H9 (cell line): ENCODE measurements around the gene LSM8. TPM values are rescaled to one million over a fixed set of nuclear protein-coding genes. Genes with fewer than 3 reads are reported as not detected.
A peak's percentile ranks its signal among the peaks of the same experiment; 100 is the strongest.

Experiments
- DNase-seq: peaks from one replicate; pipeline ENCODE4 v3.0.0-alpha.2; 2017
- H2AFZ ChIP-seq: one replicate; pipeline ENCODE4 v1.6.1; 2013; ENCODE audit warnings: mild to moderate bottlenecking, low read length, control low read depth, moderate library complexity
- H2AK5ac ChIP-seq: 2 replicates; pipeline ENCODE4 v1.6.1; 2013; ENCODE audit warnings: low read length, control low read depth, mixed read lengths; ENCODE audit not compliant: insufficient read length
- H2BK120ac ChIP-seq: one replicate; pipeline ENCODE4 v1.6.1; 2013; ENCODE audit warnings: low read depth, mild to moderate bottlenecking, low read length, control low read depth, inconsistent platforms; ENCODE audit not compliant: poor library complexity, severe bottlenecking
- H2BK12ac ChIP-seq: 2 replicates; pipeline ENCODE4 v1.6.1; 2013; ENCODE audit warnings: low read length, control low read depth, mixed read lengths, low read depth; ENCODE audit not compliant: insufficient read length
- H2BK15ac ChIP-seq: 2 replicates; pipeline ENCODE4 v1.6.1; 2013; ENCODE audit warnings: low read depth, low read length, control low read depth
- H2BK20ac ChIP-seq: one replicate; pipeline ENCODE4 v1.6.1; 2013; ENCODE audit warnings: low read depth, mild to moderate bottlenecking, low read length, control low read depth, inconsistent platforms; ENCODE audit not compliant: poor library complexity, severe bottlenecking
- H2BK5ac ChIP-seq: 2 replicates; pipeline ENCODE4 v1.6.1; 2013; ENCODE audit warnings: low read length, control low read depth, mixed read lengths; ENCODE audit not compliant: insufficient read length
- H3K14ac ChIP-seq: 2 replicates; pipeline ENCODE4 v1.6.1; 2013; ENCODE audit warnings: low read length, control low read depth; ENCODE audit not compliant: insufficient read depth
- H3K18ac ChIP-seq: 2 replicates; pipeline ENCODE4 v1.6.1; 2013; ENCODE audit warnings: low read depth, mild to moderate bottlenecking, mixed read lengths, low read length, control low read depth; ENCODE audit not compliant: insufficient read length
- H3K23ac ChIP-seq: 2 replicates; pipeline ENCODE4 v1.6.1; 2013; ENCODE audit warnings: low read length, control low read depth, mixed read lengths, low read depth; ENCODE audit not compliant: insufficient read length
- H3K23me2 ChIP-seq: 2 replicates; pipeline ENCODE4 v1.6.1; 2013; ENCODE audit warnings: low read depth, mild to moderate bottlenecking, mixed read lengths, low read length, control low read depth; ENCODE audit not compliant: insufficient read length, poor library complexity, severe bottlenecking
- H3K27ac ChIP-seq: 2 replicates; pipeline ENCODE4 v1.5.1; 2013; ENCODE audit warnings: low read length, control low read depth, mixed read lengths, low read depth; ENCODE audit not compliant: insufficient read length
- H3K27me3 ChIP-seq: 2 replicates; pipeline ENCODE4 v1.6.1; 2013; ENCODE audit warnings: low read length, control low read depth, inconsistent platforms; ENCODE audit not compliant: insufficient read depth
- H3K4ac ChIP-seq: 2 replicates; pipeline ENCODE4 v1.6.1; 2013; ENCODE audit warnings: low read depth, mild to moderate bottlenecking, control low read depth, inconsistent platforms, low read length, moderate library complexity
- H3K4me1 ChIP-seq: 2 replicates; pipeline ENCODE4 v1.6.1; 2013; ENCODE audit warnings: low read length, control low read depth, inconsistent platforms; ENCODE audit not compliant: insufficient read depth
- H3K4me2 ChIP-seq: 2 replicates; pipeline ENCODE4 v1.6.1; 2013; ENCODE audit warnings: low read length, control low read depth, mixed read lengths; ENCODE audit not compliant: insufficient read length, insufficient read depth
- H3K56ac ChIP-seq: 2 replicates; pipeline ENCODE4 v1.6.1; 2013; ENCODE audit warnings: low read depth, mild to moderate bottlenecking, mixed read lengths, low read length, control low read depth; ENCODE audit not compliant: insufficient read length
- H3K79me1 ChIP-seq: 2 replicates; pipeline ENCODE4 v1.6.1; 2013; ENCODE audit warnings: low read depth, mild to moderate bottlenecking, moderate library complexity, low read length, control low read depth, inconsistent platforms; ENCODE audit not compliant: insufficient read depth, poor library complexity, severe bottlenecking
- H3K79me2 ChIP-seq: 2 replicates; pipeline ENCODE4 v1.6.1; 2013; ENCODE audit warnings: low read length, control low read depth, inconsistent platforms; ENCODE audit not compliant: insufficient read depth
- H3K9ac ChIP-seq: 2 replicates; pipeline ENCODE4 v1.6.1; 2013; ENCODE audit warnings: low read length, control low read depth, mixed read lengths; ENCODE audit not compliant: insufficient read length; ENCODE audit errors: extremely low read depth
- H3K9me3 ChIP-seq: one replicate; pipeline ENCODE4 v1.6.1; 2013; ENCODE audit warnings: low read depth, low read length, inconsistent platforms; ENCODE audit not compliant: control insufficient read depth
- H3T11ph ChIP-seq: one replicate; pipeline ENCODE4 v1.6.1; 2013; ENCODE audit warnings: mild to moderate bottlenecking, low read length, control low read depth, inconsistent platforms
- H4K20me1 ChIP-seq: one replicate; pipeline ENCODE4 v1.6.1; 2013; ENCODE audit not compliant: control insufficient read depth, insufficient read length, insufficient read depth
- H4K5ac ChIP-seq: 2 replicates; pipeline ENCODE4 v1.6.1; 2013; ENCODE audit warnings: low read depth, mild to moderate bottlenecking, mixed read lengths, low read length, control low read depth; ENCODE audit not compliant: insufficient read length
- H4K8ac ChIP-seq: replicated peaks from 2 replicates; pipeline ENCODE4 v1.6.1; 2013; ENCODE audit warnings: low read length, control low read depth, mixed read lengths, low read depth; ENCODE audit not compliant: insufficient read length
- H4K91ac ChIP-seq: 2 replicates; pipeline ENCODE4 v1.6.1; 2013; ENCODE audit warnings: low read depth, mild to moderate bottlenecking, moderate library complexity, mixed read lengths, low read length, control low read depth; ENCODE audit not compliant: insufficient read length
- H3K27ac Mint-ChIP-seq, 3 experiments: 2 replicates in 2 of 3; 3 replicates in 1 of 3; pipeline ENCODE4 v1.8.0; 2020 to 2021; ENCODE audit warnings: mixed read lengths in 3 of 3, mild to moderate bottlenecking in 1 of 3, moderate library complexity in 1 of 3
- H3K27me3 Mint-ChIP-seq: 2 replicates; pipeline ENCODE4 v1.8.0; 2021; ENCODE audit warnings: low read depth, mild to moderate bottlenecking, moderate library complexity, mixed read lengths
- H3K36me3 Mint-ChIP-seq, 3 experiments: 2 replicates in 2 of 3; 3 replicates in 1 of 3; pipeline ENCODE4 v1.8.0; 2020 to 2021; ENCODE audit warnings: low read depth in 3 of 3, mixed read lengths in 3 of 3; ENCODE audit not compliant: insufficient read depth in 1 of 3
- H3K4me1 Mint-ChIP-seq, 2 experiments: 2 replicates each; pipeline ENCODE4 v1.8.0; 2020; ENCODE audit warnings: mixed read lengths in 2 of 2
- H3K4me3 Mint-ChIP-seq, 2 experiments: 2 replicates in 1 of 2; 3 replicates in 1 of 2; pipeline ENCODE4 v1.8.0; 2020 to 2021; ENCODE audit warnings: mild to moderate bottlenecking in 2 of 2, mixed read lengths in 2 of 2, moderate library complexity in 1 of 2
- H3K9me3 Mint-ChIP-seq, 2 experiments: 2 replicates in 1 of 2; 3 replicates in 1 of 2; pipeline ENCODE4 v1.8.0; 2020; ENCODE audit warnings: mild to moderate bottlenecking in 2 of 2, mixed read lengths in 2 of 2, moderate library complexity in 1 of 2
- total RNA-seq: library from RNA; stranded (reverse); gene quantifications from 2 replicates; pipeline ENCODE4 v1.2.1, GENCODE V29; 2021
- TF ChIP-seq, protein P1 (sequence below): fragments of 200-600 bp; sonication (generic); conservative IDR thresholded peaks from 3 replicates; pipeline ENCODE4 v1.8.0; 2021; ENCODE audit warnings: antibody characterized with exemption, mild to moderate bottlenecking

LSM8 gene
- total RNA-seq, 1 experiment from 2014 or later: 51.8 TPM

DNA sequence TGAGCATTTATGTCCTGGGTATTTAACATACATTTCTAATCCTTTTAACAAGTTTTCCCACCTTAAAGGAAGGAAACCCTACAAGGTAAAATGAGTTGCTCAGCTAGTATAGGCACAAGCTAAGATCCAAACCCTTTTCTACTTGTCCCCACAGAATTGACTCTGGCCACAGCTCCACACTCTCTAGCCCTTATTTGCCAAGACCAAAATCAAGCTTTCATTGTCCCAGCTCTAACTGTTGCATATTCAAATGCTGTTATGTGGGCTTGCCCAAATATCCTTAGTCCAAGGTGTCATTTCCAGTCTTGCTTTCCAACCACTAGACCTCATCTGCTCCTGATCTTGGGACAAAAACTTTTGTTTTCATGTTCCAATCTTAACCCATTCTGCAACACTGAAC lies 31.3 kb upstream of the LSM8 start:
- Histone ChIP-seq H2AK5ac (no peak overlapping the region), H3K9me3 (no peaks in the 10 kb centered on the region), H3K56ac (no peak overlapping the region), H2BK15ac (no peak overlapping the region), H2BK5ac (no peak overlapping the region), H3K18ac (no peak overlapping the region), H4K20me1 (no peaks in the 10 kb centered on the region), H3K4me2 (no peak overlapping the region), H3K23me2 (no peaks in the 10 kb centered on the region), H2BK12ac (no peak overlapping the region), H3K9ac (no peak overlapping the region), H3T11ph (no peak overlapping the region), H2AFZ (no peak overlapping the region), H3K4me1 (peaks cover 6% of the 10 kb centered on the region; the same call in 1 of the 2 replicates), H3K14ac (no peak overlapping the region), H3K27me3 (no peaks in the 10 kb centered on the region), H4K91ac (no peak overlapping the region), H4K8ac (no peak overlapping the region), H3K23ac (no peak overlapping the region), H3K79me1 (no peaks in the 10 kb centered on the region), H2BK20ac (peak overlapping the region; percentile 83), H4K5ac (no peak overlapping the region), H3K4ac (no peak overlapping the region), H3K27ac (no peak overlapping the region), H3K79me2 (no peaks in the 10 kb centered on the region), H2BK120ac (no peak overlapping the region)
- DNase-seq: no peak
- TF ChIP-seq, protein P1, sequence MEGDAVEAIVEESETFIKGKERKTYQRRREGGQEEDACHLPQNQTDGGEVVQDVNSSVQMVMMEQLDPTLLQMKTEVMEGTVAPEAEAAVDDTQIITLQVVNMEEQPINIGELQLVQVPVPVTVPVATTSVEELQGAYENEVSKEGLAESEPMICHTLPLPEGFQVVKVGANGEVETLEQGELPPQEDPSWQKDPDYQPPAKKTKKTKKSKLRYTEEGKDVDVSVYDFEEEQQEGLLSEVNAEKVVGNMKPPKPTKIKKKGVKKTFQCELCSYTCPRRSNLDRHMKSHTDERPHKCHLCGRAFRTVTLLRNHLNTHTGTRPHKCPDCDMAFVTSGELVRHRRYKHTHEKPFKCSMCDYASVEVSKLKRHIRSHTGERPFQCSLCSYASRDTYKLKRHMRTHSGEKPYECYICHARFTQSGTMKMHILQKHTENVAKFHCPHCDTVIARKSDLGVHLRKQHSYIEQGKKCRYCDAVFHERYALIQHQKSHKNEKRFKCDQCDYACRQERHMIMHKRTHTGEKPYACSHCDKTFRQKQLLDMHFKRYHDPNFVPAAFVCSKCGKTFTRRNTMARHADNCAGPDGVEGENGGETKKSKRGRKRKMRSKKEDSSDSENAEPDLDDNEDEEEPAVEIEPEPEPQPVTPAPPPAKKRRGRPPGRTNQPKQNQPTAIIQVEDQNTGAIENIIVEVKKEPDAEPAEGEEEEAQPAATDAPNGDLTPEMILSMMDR: no peak
- Mint-ChIP-seq H3K4me1 (peaks cover 19 to 29% of the 10 kb centered on the region in 2 experiments), H3K4me3 (no peak overlapping the region), H3K27ac (peak overlapping the region; percentile 35 to 84 (median 82); a peak in 5 of 7 replicates), H3K27me3 (no peaks in the 10 kb centered on the region; the same call in 1 of the 2 replicates), H3K36me3 (peaks cover 0 to 6% (median 0%) of the 10 kb centered on the region in 3 experiments; a peak in 1 of 7 replicates), H3K9me3 (peaks cover 0 to 7% of the 10 kb centered on the region in 2 experiments; a peak in 3 of 5 replicates)
